NB4 (cell line): ENCODE measurements around the gene CDKN2AIP.
A peak's percentile ranks its signal among the peaks of the same experiment; 100 is the strongest.

ENCODE experiments used
- DNase-seq: peaks from one replicate; pipeline ENCODE4 v3.0.0; 2010; ENCODE audit warnings: low read depth
- H3K4me3 ChIP-seq: one replicate; pipeline ENCODE4 v1.5.1; 2011; ENCODE audit warnings: mild to moderate bottlenecking, low read depth, low read length, moderate library complexity
- CTCF ChIP-seq: IDR thresholded peaks from one replicate; pipeline ENCODE4 v1.5.1; 2012; ENCODE audit warnings: low read depth, low read length
- MAX ChIP-seq: IDR thresholded peaks from 2 replicates; pipeline ENCODE4 v1.6.1; 2011; ENCODE audit warnings: low read depth, low read length
- MYC ChIP-seq: IDR thresholded peaks from 2 replicates; pipeline ENCODE4 v1.6.1; 2011; ENCODE audit warnings: low read depth, low read length
- POLR2A ChIP-seq: IDR thresholded peaks from 2 replicates; pipeline ENCODE4 v1.6.1; 2011; ENCODE audit warnings: mild to moderate bottlenecking; ENCODE audit not compliant: insufficient read length; ENCODE audit errors: extremely low read depth

The CDKN2AIP gene

GRCh38 chr4:183468210-183469095 lies 24.0 kb downstream of the CDKN2AIP start:
- DNase-seq, result no peak
- TF ChIP-seq MAX, result no peak
- TF ChIP-seq MYC, result no peak
- TF ChIP-seq POLR2A, result no peak
- TF ChIP-seq CTCF, result no peak

GRCh38 chr4:183469285-183469684 lies 24.8 kb downstream of the CDKN2AIP start:
- TF ChIP-seq CTCF, result no peak
- no peak for TF ChIP-seq MAX
- no peak for TF ChIP-seq MYC
- no peak for TF ChIP-seq POLR2A
- DNase-seq, result no peak
- H3K4me3 ChIP-seq, result no peak overlapping the region

More at GRCh38 chr4:183468210-183469095, 24.0 kb downstream of the CDKN2AIP start:
- no peak overlapping the region for H3K4me3 ChIP-seq

GRCh38 chr4:183469936-183470335 lies 25.5 kb downstream of the CDKN2AIP start:
- TF ChIP-seq CTCF (no peak), POLR2A (no peak), MYC (no peak), MAX (no peak)
- no peak overlapping the region for H3K4me3 ChIP-seq
- DNase-seq, result no peak

GRCh38 chr4:183470821-183471220 lies 26.4 kb downstream of the CDKN2AIP start:
- no peak for TF ChIP-seq CTCF
- no peak for TF ChIP-seq POLR2A
- TF ChIP-seq MAX, result no peak
- no peak for TF ChIP-seq MYC

GRCh38 chr4:183471946-183472708 lies 27.7 kb downstream of the CDKN2AIP start:
- DNase-seq, result peak; percentile 75
- TF ChIP-seq CTCF (peak; percentile 66), MAX (no peak)
- no peak overlapping the region for H3K4me3 ChIP-seq

More at GRCh38 chr4:183470821-183471220, 26.4 kb downstream of the CDKN2AIP start:
- no peak overlapping the region for H3K4me3 ChIP-seq
- no peak for DNase-seq
